Measurements from ENCODE around the gene SEMA4D.

DNA sequence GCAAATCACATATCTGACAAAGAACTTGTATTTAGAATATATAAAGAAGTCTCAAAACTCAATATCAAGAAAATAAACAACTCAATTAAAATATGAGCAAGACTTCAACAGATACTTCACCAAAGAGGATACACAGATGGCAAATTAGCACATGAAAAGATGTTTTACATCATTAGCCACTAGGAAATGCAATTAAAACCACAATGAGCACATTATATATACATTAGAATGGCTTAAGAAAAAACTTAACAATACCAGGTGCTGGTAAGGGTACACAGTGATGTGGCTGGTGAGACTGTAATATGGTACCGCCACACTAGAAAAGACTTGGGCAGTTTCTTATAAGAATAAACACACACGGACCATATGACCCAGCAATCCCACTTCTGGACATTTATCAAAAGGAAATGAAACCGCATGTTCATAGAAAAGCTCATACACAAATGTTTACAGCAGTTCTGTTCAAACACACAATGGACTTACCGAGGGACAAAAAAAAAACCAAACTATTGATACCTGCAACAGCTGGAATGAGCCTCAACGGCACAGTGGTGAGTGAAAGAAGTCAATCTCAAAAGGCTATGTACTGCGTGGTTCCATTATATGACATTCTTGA lies 27.6 kb downstream of the SEMA4D start:
- TF ChIP-seq CTCF (conservative IDR thresholded peaks at IDR 0.05; ENCODE audit: low read length) (no peak), EZH2phosphoT487 (IDR thresholded peaks at IDR 0.05; ENCODE audit: borderline replicate concordance) (no peak)
